Uterus (tissue), 2 donors: ENCODE data around the gene CCS.

Source experiments
- POLR2A ChIP-seq, 2 donors: fragments of 450-650 bp; IDR thresholded peaks; one replicate each; pipeline ENCODE4 v1.6.1; 2016; ENCODE audit warnings: antibody characterized with exemption in 2 of 2, mild to moderate bottlenecking in 1 of 2, moderate library complexity in 1 of 2
- TF ChIP-seq, protein P1 (sequence below), 4 experiments: fragments of 200-600 bp in 2 of 4; fragments of 450-650 bp in 2 of 4; sonication (generic) in 2 of 4; IDR thresholded peaks; one replicate each; pipeline ENCODE4 v1.5.1; 2016 to 2019; ENCODE audit warnings: antibody characterized with exemption in 4 of 4, mild to moderate bottlenecking in 2 of 4, moderate library complexity in 1 of 4

- no peak for TF ChIP-seq POLR2A (IDR thresholded peaks at IDR 0.05)
- TF ChIP-seq, protein P1, sequence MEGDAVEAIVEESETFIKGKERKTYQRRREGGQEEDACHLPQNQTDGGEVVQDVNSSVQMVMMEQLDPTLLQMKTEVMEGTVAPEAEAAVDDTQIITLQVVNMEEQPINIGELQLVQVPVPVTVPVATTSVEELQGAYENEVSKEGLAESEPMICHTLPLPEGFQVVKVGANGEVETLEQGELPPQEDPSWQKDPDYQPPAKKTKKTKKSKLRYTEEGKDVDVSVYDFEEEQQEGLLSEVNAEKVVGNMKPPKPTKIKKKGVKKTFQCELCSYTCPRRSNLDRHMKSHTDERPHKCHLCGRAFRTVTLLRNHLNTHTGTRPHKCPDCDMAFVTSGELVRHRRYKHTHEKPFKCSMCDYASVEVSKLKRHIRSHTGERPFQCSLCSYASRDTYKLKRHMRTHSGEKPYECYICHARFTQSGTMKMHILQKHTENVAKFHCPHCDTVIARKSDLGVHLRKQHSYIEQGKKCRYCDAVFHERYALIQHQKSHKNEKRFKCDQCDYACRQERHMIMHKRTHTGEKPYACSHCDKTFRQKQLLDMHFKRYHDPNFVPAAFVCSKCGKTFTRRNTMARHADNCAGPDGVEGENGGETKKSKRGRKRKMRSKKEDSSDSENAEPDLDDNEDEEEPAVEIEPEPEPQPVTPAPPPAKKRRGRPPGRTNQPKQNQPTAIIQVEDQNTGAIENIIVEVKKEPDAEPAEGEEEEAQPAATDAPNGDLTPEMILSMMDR (IDR thresholded peaks at IDR 0.05), result no peak
These were observed 17.0 kb downstream of the CCS start for GRCh38 chr11:66609721-66610617.
